Measurements from ENCODE around the gene TAS1R2.

Gene TAS1R2

DNA sequence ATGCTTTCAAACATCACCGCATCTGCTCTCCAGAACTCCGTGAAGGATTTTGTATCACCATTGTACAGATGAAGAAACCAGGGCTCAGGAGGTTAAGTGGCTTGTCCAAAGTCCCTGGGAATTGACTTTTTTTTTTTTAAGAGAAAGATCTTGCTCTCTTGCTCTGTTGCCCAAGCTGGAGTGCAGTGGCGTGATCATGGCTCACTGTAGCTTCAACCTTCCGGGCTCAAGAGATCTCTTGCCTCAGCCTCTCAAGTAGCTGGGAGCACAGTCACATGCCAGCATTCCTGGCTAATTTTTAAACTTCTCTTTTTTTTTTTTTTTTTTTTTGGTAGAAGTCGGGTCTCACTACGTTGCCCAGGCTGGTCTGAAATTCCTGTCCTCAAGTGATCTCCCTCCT lies 6.9 kb upstream of the TAS1R2 start:
- no peak overlapping the region for H3K27ac ChIP-seq
- peaks cover 27% of the 10 kb centered on the region for H3K27me3 ChIP-seq
- no peaks in the 10 kb centered on the region for H3K4me1 ChIP-seq (ENCODE audit: control insufficient read depth in 1 of 2, insufficient read depth in 1 of 2, low read depth in 1 of 2, low read length in 1 of 2)
- no peak overlapping the region for H3K4me3 ChIP-seq (ENCODE audit: low read depth in 1 of 2, low read length in 1 of 2)
- no peaks in the 10 kb centered on the region for H3K9me3 ChIP-seq
- TF ChIP-seq, protein P1, sequence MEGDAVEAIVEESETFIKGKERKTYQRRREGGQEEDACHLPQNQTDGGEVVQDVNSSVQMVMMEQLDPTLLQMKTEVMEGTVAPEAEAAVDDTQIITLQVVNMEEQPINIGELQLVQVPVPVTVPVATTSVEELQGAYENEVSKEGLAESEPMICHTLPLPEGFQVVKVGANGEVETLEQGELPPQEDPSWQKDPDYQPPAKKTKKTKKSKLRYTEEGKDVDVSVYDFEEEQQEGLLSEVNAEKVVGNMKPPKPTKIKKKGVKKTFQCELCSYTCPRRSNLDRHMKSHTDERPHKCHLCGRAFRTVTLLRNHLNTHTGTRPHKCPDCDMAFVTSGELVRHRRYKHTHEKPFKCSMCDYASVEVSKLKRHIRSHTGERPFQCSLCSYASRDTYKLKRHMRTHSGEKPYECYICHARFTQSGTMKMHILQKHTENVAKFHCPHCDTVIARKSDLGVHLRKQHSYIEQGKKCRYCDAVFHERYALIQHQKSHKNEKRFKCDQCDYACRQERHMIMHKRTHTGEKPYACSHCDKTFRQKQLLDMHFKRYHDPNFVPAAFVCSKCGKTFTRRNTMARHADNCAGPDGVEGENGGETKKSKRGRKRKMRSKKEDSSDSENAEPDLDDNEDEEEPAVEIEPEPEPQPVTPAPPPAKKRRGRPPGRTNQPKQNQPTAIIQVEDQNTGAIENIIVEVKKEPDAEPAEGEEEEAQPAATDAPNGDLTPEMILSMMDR (IDR thresholded peaks at IDR 0.05), result no peak
- no peaks in the 10 kb centered on the region for H3K36me3 ChIP-seq

DNA sequence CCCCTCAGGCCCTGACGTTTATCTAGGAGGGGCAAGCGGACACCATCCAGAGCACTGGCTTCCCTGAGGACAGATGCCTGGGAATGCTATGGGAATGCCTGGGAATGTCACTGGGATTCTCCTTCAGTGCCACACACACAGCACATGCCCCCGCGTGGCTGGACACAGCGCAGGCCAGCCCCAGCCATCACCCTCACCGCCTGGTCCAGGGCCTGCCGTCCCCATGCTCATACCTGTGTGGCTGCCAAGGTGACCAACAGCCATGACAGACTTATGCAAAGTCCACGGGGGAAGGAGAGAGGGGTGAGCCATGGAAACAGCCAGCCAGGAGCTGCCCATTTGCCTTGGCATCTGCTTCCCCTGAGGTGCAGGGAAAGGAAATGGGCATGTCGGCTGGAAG lies 5.7 kb upstream of the TAS1R2 start:
- H3K9me3 ChIP-seq, result no peaks in the 10 kb centered on the region
- H3K27me3 ChIP-seq, result peaks cover 27% of the 10 kb centered on the region
- no peak overlapping the region for H3K4me3 ChIP-seq (ENCODE audit: low read depth in 1 of 2, low read length in 1 of 2)
- no peak overlapping the region for H3K27ac ChIP-seq
- H3K4me1 ChIP-seq (ENCODE audit: control insufficient read depth in 1 of 2, insufficient read depth in 1 of 2, low read depth in 1 of 2, low read length in 1 of 2), result no peaks in the 10 kb centered on the region
- H3K36me3 ChIP-seq, result no peaks in the 10 kb centered on the region
- TF ChIP-seq, protein P1 (IDR thresholded peaks at IDR 0.05), result no peak

DNA sequence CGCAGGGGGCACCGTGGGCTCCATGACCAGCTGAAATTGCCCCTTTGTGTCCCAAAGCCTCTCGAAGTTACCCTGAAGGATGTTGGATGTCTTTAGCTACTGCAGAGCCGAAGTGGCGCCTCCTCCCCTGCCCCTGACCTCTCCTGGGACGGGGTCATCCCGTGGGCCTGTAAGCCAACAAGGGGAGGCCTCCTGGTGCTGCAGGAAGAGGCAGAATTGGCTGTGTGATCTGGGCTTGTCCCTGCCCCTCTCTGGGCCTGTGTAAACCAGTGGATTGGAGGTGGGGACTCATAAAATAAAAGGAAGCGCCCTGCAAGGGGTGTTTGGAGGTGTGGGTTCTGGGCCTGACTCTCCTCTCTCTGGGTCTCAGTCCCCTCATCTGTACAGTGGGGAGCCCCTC lies 2.1 kb upstream of the TAS1R2 start:
- TF ChIP-seq, protein P1 (IDR thresholded peaks at IDR 0.05), result no peak
- H3K4me3 ChIP-seq (ENCODE audit: low read depth in 1 of 2, low read length in 1 of 2), result no peak overlapping the region
- H3K4me1 ChIP-seq (ENCODE audit: control insufficient read depth in 1 of 2, insufficient read depth in 1 of 2, low read depth in 1 of 2, low read length in 1 of 2), result no peaks in the 10 kb centered on the region
- H3K36me3 ChIP-seq, result no peaks in the 10 kb centered on the region
- H3K27me3 ChIP-seq, result peaks cover 27% of the 10 kb centered on the region
- H3K9me3 ChIP-seq, result no peaks in the 10 kb centered on the region
- no peak overlapping the region for H3K27ac ChIP-seq

DNA sequence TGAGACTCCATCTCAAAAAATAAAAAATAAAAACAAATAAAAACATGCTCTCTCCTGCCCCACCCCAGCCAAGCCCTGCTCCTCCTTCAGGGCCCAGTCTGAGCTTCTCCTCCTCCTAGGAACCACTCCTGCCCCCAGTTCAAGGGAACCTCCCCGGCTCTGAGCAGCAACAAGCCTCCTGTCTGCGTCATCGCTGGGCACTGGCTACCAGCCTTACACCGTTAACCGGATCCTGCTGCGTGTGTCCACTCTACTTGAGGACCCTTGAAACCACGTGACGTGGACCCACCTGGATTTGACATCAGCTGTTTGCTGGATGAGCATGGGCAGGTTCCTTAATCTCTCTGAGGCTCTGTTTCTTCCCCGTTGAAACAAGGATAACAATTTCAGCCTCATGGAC lies 1.6 kb upstream of the TAS1R2 start:
- Histone ChIP-seq H3K4me3 (ENCODE audit: low read depth in 1 of 2, low read length in 1 of 2) (no peak overlapping the region), H3K4me1 (ENCODE audit: control insufficient read depth in 1 of 2, insufficient read depth in 1 of 2, low read depth in 1 of 2, low read length in 1 of 2) (no peaks in the 10 kb centered on the region)

DNA sequence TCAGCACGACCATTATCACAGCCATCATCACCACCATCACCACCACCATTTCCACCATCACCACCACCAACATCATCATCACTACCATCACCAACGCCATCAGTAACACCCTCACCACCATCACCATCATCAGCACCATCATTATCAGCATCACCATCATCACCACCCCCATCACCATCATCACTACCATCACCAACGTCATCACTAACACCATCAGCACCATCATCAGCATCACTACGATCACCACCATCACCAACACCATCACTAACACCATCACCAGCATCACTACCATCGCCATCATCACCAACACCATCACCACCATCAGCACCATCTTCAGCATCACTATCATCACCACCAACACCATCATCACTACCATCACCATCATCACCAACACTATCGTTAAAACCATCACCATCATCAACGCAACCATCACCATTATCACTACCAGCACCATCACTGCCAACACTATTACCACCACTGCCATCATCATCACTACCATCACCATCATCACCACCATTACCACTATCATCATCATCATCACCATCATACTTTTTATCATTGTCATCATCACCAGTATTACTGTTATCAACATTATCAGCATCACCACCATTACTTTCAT lies 1.3 kb downstream of the TAS1R2 start:
- TF ChIP-seq, protein P1 (IDR thresholded peaks at IDR 0.05), result no peak

More for the DNA sequence above, 1.6 kb upstream of the TAS1R2 start:
- no peaks in the 10 kb centered on the region for H3K9me3 ChIP-seq
- no peak overlapping the region for H3K27ac ChIP-seq
- TF ChIP-seq, protein P1 (IDR thresholded peaks at IDR 0.05), result no peak
- peaks cover 27% of the 10 kb centered on the region for H3K27me3 ChIP-seq
- H3K36me3 ChIP-seq, result no peaks in the 10 kb centered on the region

More for the DNA sequence above, 1.3 kb downstream of the TAS1R2 start:
- no peak overlapping the region for H3K27ac ChIP-seq
- no peaks in the 10 kb centered on the region for H3K36me3 ChIP-seq
- H3K4me3 ChIP-seq (ENCODE audit: low read depth in 1 of 2, low read length in 1 of 2), result no peak overlapping the region
- H3K27me3 ChIP-seq, result peaks cover 10% of the 10 kb centered on the region
- no peaks in the 10 kb centered on the region for H3K9me3 ChIP-seq
- H3K4me1 ChIP-seq (ENCODE audit: control insufficient read depth in 1 of 2, insufficient read depth in 1 of 2, low read depth in 1 of 2, low read length in 1 of 2), result no peaks in the 10 kb centered on the region
